Kidney tubule cell (primary cell): ENCODE data around the gene NOTCH3.

Source experiments
- DNase-seq: peaks from one replicate; pipeline ENCODE4 v3.0.0-alpha.2; 2018; ENCODE audit warnings: low spot score

The NOTCH3 gene

GRCh38 chr19:15161028-15161984 lies 39.5 kb downstream of the NOTCH3 start:
- DNase-seq = peak; percentile 10

GRCh38 chr19:15159251-15159650 lies 41.5 kb downstream of the NOTCH3 start:
- no peak for DNase-seq

GRCh38 chr19:15156391-15156790 lies 44.4 kb downstream of the NOTCH3 start:
- DNase-seq = no peak

DNA sequence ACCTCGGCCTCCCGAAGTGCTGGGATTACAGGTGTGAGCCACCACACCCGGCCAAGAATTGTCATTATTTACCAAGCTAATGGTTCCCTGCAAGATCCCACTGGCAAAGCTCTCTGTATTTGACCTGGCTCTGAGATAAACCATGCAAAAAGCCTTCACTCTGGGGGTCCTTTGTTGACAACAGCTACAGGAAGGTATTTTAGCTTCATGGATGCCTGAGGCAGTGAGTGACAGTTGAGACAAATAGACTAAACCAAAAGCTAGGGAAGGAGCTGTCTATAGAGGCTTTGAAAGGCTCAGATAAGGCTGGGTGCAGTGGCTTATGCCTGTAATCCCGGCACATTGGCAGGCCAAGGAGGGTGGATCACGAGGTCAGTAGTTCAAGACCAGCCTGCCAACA lies 45.5 kb downstream of the NOTCH3 start:
- no peak for DNase-seq

DNA sequence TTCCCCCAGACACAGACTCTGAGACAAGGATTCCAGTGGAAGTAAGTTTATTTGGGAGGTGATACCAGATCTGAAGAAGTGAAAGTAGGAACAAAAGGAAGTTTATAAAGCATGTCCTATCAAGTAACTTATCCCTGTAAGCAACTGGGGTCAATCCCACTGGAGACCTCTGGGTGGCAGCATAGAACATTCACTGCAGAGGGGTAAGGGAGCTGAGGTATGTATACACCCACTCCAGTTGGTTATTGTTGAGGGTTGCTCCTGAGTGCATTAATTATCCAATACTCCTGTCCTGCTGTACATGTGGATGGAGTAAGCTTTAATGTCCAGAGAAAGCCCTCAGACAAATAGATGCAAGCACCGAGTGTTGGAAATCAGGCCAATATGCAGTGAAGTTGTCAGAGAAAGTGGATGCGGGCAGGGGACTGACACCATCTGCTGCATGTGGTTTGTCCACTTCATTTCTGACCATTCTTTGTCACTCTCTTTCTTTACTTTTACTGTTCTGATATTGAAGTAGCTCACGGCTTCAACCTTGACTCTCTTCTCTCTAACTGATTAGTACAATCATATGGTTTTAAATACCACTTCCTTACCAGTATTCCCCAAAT lies 46.7 kb downstream of the NOTCH3 start:
- DNase-seq = peak; percentile 48

DNA sequence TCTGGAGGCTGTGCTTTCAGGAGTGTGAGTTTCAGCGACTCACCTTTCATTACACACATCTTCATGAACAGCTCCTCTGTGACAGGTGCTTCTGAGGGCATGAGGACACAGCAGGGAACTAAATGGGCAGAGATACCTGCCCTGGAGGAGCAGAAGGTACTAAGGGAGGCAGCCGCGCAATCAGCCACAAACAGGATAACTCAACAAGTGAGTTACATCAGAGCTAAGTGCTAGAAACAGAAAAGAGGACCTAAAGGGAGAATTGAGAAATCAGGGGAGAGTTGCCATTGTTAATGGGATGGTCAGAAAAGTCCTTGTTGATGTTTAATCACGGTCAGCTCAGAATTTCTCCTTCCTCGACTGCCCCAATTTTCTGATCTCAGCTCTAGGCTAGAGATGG lies 51.1 kb downstream of the NOTCH3 start:
- no peak for DNase-seq

DNA sequence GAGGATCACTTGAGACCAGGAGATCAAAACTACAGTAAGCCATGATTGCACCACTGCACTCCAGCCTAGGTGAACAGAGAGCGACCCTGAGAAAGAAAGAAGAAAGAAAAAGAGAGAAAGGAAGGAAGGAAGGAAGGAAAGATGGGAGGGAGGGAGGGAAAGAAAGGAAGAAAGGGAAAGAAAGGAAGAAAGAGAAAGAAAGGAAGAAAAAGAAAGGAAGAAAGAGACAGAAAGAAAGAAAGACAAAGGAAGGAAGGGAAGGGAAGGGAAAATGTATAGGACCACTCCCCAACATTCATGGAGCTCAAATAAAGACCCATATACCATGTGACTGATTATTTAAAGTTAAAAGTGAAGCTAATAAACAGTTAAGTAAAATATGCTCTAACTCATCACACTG lies 53.7 kb downstream of the NOTCH3 start:
- no peak for DNase-seq

- peak; percentile 51 for DNase-seq
Observed at GRCh38 chr19:15144046-15144646, 56.6 kb downstream of the NOTCH3 start.

- no peak for DNase-seq
Observed at GRCh38 chr19:15142313-15142712, 58.5 kb downstream of the NOTCH3 start.

- DNase-seq = no peak
Observed at GRCh38 chr19:15141143-15141542, 59.7 kb downstream of the NOTCH3 start.

GRCh38 chr19:15138427-15138826 lies 62.4 kb downstream of the NOTCH3 start:
- DNase-seq = no peak

DNA sequence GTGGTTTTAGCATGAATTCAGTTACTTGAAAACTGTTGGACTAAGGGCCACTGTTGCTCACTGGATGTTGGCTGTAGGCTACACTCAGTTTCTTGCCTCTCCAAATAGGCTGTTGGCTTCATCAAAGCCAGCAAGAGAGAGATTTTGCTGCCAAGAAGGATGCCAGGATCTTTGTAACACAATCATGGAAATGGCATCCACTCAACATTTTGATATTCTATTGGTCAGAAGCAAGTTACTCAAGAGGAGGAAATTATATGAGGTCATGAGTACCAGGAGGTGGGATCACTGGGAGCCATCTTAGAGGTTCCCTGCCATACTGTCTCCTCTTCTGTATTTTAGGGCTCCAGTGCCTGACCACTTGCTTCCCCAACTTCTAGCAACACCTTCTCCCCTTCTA lies 63.0 kb downstream of the NOTCH3 start:
- no peak for DNase-seq

DNA sequence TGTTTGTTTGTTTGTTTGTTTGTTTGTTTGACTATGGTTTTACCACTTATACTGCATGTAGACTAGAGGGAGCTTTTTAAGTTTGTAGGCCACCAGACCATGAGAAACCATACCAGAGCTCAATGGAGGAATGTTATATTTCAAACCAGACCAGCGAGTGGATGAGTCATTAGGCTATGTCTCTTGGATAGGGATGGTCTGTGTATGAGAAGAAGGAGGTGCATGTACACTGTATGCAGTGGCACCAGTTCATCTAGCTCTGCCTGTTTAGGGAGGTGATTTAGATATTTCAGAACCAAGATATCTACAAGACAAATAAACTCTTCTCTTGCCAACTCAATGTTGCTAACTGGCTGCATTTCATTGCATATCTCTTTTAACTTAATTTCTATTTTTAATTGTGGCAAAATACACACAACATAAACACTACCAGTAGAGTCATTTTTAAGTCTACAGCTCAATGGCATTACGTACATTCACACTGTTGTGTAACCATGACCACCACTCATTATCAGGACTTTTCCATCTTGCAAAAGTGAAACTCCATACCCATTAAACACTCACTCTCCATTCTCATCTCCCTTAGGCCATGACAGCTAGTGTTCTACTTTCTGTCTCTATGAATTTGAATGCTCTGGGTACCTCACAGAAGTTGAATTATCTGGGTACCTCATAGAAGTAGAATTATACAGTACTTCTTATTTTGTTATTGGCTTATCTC lies 64.4 kb downstream of the NOTCH3 start:
- no peak for DNase-seq

DNA sequence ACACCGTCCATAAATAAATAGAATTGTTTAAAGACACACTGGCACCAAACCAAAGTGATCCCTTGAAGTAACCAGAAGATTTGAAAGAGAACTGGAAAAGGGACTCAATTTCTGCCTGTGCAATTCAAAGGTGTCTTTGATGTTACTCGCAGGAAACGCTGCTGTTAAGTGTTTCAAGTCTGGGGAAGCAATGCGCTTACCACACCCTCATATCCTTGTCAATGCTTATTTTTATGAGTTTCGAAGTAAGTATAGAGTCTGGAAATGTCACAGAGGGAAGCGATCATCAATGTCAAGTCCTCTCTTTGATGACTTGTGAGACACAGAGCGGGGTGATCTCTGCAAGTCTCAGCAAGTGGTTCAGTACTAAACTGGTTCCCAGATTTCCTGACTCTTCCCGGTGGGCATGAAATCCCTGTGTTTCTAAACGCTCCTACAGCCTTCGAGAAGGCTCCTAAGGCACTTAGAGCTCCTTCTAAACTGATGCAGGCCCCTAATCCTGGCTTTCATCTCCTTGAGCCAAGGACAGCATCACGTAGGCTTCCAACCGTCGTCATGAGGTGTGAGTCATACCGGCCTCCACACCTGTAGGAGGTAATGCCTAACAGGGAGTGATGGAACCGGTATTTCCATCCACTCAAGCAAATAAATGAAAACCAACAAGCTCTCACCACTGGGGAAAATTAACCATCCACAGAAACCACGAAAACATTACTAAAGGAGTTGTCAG lies 70.8 kb downstream of the NOTCH3 start:
- DNase-seq = peak; percentile 86

DNA sequence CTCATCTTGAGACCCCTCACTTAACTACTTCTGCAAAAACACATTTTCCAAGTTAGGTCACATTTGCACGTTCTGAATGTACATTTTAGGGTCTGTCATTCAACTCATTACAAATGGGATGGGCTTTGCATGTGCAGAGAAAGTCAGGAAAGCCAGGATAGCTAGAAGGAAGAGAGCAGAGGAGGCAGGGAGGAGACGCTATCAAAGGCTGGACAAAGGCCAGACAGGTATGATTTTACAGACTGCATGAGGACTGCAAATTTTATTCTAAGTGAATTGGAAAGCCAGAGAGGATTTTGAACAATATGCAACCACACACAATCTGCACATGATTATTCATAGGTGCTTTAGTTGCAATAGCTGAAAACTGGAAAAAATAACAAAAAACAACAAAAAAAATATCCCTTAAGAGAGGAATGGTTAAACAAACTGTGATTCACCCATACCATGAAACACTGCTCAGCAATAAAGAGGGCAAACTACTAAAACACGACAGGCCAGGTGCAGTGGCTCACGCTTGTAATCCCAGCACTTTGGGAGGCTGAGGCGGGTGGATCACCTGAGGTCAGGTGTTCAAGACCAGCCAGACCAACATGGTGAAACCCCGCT lies 72.5 kb downstream of the NOTCH3 start:
- DNase-seq = no peak

GRCh38 chr19:15126131-15126910 lies 74.5 kb downstream of the NOTCH3 start:
- no peak for DNase-seq

DNA sequence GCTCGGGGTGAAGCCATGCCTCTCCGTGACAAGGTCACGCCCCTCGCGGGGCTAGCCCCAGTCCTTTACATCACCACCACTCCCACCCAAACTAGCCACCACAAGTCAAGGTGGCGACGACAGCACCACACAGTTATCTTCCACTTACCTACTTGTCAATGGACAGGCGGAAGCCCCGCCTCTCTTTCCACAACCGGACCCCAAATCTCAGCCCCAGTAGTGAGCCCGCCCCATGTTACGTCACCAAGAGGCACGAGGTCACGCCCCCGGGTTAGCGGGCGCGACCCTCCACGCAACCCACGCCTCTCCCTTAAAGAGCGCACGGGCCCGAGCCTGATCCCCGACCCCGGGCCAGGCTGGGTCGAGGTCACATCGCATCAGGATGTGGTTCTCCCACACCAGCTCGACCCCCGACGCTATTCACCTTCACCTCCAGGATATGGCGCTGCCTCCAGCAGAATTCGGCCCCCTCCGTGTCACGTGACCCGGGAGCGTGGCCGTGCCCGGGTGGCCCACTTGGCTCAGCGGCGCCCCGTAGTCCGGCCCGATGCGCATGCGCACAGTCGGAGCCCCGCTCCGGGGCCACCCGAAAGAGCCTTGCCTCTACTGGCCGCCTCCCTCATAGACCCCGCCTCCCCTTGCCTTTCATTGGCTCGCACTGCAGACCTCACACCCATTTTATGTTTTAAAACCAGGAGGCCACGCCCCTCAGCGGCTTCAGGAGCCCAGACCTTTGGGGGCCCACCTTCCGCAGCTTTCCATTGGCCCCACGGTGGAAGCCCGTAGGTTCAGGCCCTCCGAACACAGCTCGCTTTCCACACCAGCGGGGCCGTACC lies 75.3 kb downstream of the NOTCH3 start:
- peak; percentile 98 for DNase-seq

- no peak for DNase-seq
Observed at GRCh38 chr19:15124572-15125231, 76.1 kb downstream of the NOTCH3 start.

DNA sequence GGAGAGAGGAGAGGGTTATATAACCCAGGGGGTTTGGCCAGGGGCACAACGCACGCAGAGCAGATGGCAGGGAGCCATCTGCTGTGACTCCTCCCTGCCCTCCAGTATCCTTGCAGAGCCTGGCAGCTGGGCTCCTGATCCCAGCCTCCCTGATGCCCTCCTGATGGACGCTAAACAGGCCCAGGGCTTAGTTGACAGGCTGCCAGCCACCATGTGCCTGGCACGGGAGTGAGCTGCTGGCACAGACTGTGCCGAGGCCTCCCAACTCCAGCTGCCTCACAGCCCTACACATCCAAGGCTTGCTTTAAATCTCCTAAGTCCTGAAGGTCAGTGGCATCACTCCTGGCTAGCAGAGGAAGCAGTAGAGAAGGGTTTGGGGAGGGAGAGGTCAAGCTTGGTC lies 76.9 kb downstream of the NOTCH3 start:
- no peak for DNase-seq
